Peyer's patch (tissue), 4 donors: Measurements from ENCODE around the gene CPXM2.

Experiments
- POLR2A ChIP-seq, 2 donors: fragments of 450-650 bp; IDR thresholded peaks; one replicate each; pipeline ENCODE4 v1.5.1; 2017; ENCODE audit warnings: antibody characterized with exemption in 2 of 2, mild to moderate bottlenecking in 2 of 2, moderate library complexity in 2 of 2
- TF ChIP-seq, protein P1 (sequence below), 6 experiments: fragments of 450-650 bp in 4 of 6; fragments of 200-600 bp in 2 of 6; sonication (generic) in 1 of 6; IDR thresholded peaks; one replicate each; pipeline ENCODE4 v1.5.1; 2017 to 2019; ENCODE audit warnings: antibody characterized with exemption in 6 of 6, mild to moderate bottlenecking in 3 of 6, moderate library complexity in 1 of 6

DNA sequence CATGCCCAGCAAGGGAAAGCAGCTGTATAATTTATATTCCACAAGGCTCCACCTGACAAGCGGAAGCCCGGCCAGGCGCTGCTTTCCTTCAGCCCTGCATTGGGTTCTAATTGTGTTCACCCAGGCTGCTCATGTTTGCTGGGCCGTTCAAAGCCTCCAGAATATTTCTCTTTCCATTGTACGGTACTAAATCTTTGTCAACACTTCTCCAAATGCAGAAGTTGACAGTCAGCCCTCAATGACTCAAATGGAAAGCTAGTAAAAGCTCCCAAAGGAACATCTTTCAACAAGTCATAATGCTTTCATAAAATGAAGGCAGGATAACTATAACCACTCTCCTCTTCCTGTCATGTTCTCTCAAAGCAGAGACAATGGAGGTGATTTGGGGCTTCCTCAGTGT lies 17.8 kb upstream of the CPXM2 start:
- TF ChIP-seq, protein P1, sequence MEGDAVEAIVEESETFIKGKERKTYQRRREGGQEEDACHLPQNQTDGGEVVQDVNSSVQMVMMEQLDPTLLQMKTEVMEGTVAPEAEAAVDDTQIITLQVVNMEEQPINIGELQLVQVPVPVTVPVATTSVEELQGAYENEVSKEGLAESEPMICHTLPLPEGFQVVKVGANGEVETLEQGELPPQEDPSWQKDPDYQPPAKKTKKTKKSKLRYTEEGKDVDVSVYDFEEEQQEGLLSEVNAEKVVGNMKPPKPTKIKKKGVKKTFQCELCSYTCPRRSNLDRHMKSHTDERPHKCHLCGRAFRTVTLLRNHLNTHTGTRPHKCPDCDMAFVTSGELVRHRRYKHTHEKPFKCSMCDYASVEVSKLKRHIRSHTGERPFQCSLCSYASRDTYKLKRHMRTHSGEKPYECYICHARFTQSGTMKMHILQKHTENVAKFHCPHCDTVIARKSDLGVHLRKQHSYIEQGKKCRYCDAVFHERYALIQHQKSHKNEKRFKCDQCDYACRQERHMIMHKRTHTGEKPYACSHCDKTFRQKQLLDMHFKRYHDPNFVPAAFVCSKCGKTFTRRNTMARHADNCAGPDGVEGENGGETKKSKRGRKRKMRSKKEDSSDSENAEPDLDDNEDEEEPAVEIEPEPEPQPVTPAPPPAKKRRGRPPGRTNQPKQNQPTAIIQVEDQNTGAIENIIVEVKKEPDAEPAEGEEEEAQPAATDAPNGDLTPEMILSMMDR (IDR thresholded peaks at IDR 0.05), result no peak
- TF ChIP-seq POLR2A (IDR thresholded peaks at IDR 0.05), result no peak
